HL-60 (cell line): ENCODE results near the gene ARV1.

Source experiments
- DNase-seq, 2 experiments: peaks; one replicate each; pipeline ENCODE4 v3.0.0-alpha.2; 2010 to 2020; ENCODE audit warnings: low read depth in 1 of 2, low spot score in 1 of 2
- H3K27ac ChIP-seq: fragments of 250-450 bp; sonication (Bioruptor Pico); replicated peaks from 2 replicates; pipeline ENCODE4 v1.5.1; 2020; ENCODE audit warnings: mild to moderate bottlenecking, moderate library complexity
- H3K27me3 ChIP-seq: fragments of 250-450 bp; sonication (Bioruptor Pico); 2 replicates; pipeline ENCODE4 v1.5.1; 2021; ENCODE audit warnings: mild to moderate bottlenecking, moderate library complexity; ENCODE audit not compliant: insufficient read depth, poor library complexity, severe bottlenecking
- H3K4me3 ChIP-seq: replicated peaks from 2 replicates; pipeline ENCODE4 v1.5.1; 2011; ENCODE audit warnings: mild to moderate bottlenecking, control low read depth, low read length; ENCODE audit not compliant: insufficient read depth
- GABPA ChIP-seq: IDR thresholded peaks from 2 replicates; pipeline ENCODE4 v1.6.1; 2012; ENCODE audit warnings: low read depth
- POLR2AphosphoS5 ChIP-seq: IDR thresholded peaks from 2 replicates; pipeline ENCODE4 v1.6.1; 2012; ENCODE audit warnings: low read depth
- REST ChIP-seq: IDR thresholded peaks from 2 replicates; pipeline ENCODE4 v1.6.1; 2012; ENCODE audit warnings: low read depth; ENCODE audit not compliant: insufficient replicate concordance
- SPI1 ChIP-seq: IDR thresholded peaks from 2 replicates; pipeline ENCODE4 v1.6.1; 2012; ENCODE audit warnings: low read depth, mild to moderate bottlenecking, borderline replicate concordance
- TF ChIP-seq, protein P1 (sequence below): IDR thresholded peaks from one replicate; pipeline ENCODE4 v1.5.1; 2011; ENCODE audit warnings: low read length, control low read depth, inconsistent platforms; ENCODE audit not compliant: insufficient read depth

Gene ARV1

GRCh38 chr1:230939806-230940489, 38.9 kb upstream of the ARV1 start:
- H3K27me3 ChIP-seq: no peaks in the 10 kb centered on the region
- H3K27ac ChIP-seq: no peak overlapping the region
- no peak for DNase-seq
- TF ChIP-seq REST (no peak), GABPA (no peak), POLR2AphosphoS5 (no peak), SPI1 (no peak)
- TF ChIP-seq, protein P1, sequence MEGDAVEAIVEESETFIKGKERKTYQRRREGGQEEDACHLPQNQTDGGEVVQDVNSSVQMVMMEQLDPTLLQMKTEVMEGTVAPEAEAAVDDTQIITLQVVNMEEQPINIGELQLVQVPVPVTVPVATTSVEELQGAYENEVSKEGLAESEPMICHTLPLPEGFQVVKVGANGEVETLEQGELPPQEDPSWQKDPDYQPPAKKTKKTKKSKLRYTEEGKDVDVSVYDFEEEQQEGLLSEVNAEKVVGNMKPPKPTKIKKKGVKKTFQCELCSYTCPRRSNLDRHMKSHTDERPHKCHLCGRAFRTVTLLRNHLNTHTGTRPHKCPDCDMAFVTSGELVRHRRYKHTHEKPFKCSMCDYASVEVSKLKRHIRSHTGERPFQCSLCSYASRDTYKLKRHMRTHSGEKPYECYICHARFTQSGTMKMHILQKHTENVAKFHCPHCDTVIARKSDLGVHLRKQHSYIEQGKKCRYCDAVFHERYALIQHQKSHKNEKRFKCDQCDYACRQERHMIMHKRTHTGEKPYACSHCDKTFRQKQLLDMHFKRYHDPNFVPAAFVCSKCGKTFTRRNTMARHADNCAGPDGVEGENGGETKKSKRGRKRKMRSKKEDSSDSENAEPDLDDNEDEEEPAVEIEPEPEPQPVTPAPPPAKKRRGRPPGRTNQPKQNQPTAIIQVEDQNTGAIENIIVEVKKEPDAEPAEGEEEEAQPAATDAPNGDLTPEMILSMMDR: no peak
- no peak overlapping the region for H3K4me3 ChIP-seq

DNA sequence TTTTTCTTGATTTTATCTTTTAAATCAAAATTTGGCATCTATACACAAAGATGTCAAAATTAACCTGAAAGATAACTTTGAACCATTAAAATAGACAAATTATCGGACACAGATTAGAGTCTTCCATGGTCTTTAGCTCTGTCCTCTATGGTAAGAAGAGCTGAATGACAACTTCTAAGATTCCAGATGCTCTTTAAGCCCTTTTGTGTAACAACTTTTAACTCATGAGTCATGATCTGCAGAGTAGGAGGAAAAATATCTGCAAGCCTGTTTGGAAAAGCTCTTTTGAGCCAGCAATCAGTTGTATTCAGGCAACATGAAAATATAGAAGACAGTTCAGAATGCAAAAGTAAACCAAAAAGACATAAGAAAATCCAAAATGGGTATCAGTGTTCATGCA, 38.0 kb upstream of the ARV1 start:
- H3K4me3 ChIP-seq: no peak overlapping the region
- H3K27me3 ChIP-seq: no peaks in the 10 kb centered on the region
- DNase-seq: no peak
- H3K27ac ChIP-seq: no peak overlapping the region
- TF ChIP-seq, protein P1: no peak
- no peak for TF ChIP-seq POLR2AphosphoS5
- no peak for TF ChIP-seq SPI1

DNA sequence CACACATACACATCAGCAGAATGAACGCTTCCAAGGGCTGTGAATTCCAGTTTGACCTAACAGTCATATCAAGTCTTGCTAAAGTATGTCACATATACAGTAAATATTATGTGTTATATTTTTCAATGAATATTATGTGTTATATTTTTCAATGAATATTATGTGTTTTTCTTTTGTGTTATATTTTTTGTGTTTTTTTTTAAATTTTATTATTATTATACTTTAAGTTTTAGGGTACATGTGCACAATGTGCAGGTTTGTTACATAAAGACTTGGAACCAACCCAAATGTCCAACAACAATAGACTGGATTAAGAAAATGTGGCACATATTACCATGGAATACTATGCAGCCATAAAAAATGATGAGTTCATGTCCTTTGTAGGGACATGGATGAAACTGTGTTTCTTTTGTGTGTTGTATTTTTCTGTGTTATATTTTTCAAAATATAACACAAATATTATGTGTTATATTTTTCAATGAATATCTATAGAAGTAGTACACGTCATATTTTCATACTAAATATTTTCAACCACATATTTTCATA, 35.8 kb upstream of the ARV1 start:
- no peak overlapping the region for H3K27ac ChIP-seq
- TF ChIP-seq REST (no peak), POLR2AphosphoS5 (no peak), GABPA (no peak), SPI1 (no peak)
- TF ChIP-seq, protein P1: no peak

DNA sequence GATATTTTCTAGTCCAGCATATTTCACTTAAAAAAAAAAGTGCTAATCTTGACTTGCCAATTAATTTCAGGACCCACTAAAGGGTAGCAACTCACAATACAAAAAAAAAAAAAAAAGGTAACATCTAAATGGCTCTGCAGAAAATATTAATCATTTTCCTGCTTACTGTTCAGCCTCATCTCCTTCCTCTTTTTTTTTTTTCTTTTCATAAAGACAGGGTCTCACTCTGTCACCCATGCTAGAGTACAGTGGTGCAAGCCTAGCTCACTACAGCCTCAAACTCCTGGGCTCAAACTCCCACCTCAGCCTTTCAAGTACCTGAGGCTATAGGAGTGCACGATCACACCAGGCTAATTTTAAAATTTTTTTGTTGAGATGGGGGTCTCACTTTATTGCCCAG, 30.6 kb upstream of the ARV1 start:
- Histone ChIP-seq H3K27ac (no peak overlapping the region), H3K27me3 (no peaks in the 10 kb centered on the region)
- TF ChIP-seq SPI1 (no peak), REST (no peak), GABPA (no peak), POLR2AphosphoS5 (no peak)
- TF ChIP-seq, protein P1: no peak

More for the DNA sequence above, 35.8 kb upstream of the ARV1 start:
- no peak for DNase-seq
- H3K4me3 ChIP-seq: no peak overlapping the region
- H3K27me3 ChIP-seq: no peaks in the 10 kb centered on the region

More for the DNA sequence above, 30.6 kb upstream of the ARV1 start:
- DNase-seq: no peak
- no peak overlapping the region for H3K4me3 ChIP-seq
